HepG2 (cell line): Measurements from ENCODE around the gene ZNRF3. TPM values are rescaled to one million over a fixed set of nuclear protein-coding genes. Genes with fewer than 3 reads are reported as not detected.

Experiments
- FOXO1 ChIP-seq: sonication (generic); formaldehyde crosslinking; IDR thresholded peaks from 2 replicates; pipeline ENCODE4 v1.4.0; 2020; ENCODE audit warnings: missing genetic modification reagents
- GABPB1 ChIP-seq: IDR thresholded peaks from 2 replicates; pipeline ENCODE4 v1.6.1; 2016; ENCODE audit warnings: mild to moderate bottlenecking, missing genetic modification reagents, moderate library complexity, missing compliant biosample characterization
- LBX2 ChIP-seq: sonication (generic); formaldehyde crosslinking; IDR thresholded peaks from 2 replicates; pipeline ENCODE4 v1.5.0; 2020; ENCODE audit warnings: missing genetic modification reagents, mild to moderate bottlenecking, borderline replicate concordance
- PITX1 ChIP-seq: sonication (generic); formaldehyde crosslinking; IDR thresholded peaks from 2 replicates; pipeline ENCODE4 v1.5.1; 2020; ENCODE audit warnings: mild to moderate bottlenecking, missing genetic modification reagents
- RCOR2 ChIP-seq: IDR thresholded peaks from 2 replicates; pipeline ENCODE4 v1.6.1; 2016; ENCODE audit warnings: missing biosample characterization, missing genetic modification reagents
- REPIN1 ChIP-seq: sonication (generic); formaldehyde crosslinking; IDR thresholded peaks from 2 replicates; pipeline ENCODE4 v1.8.0; 2022; ENCODE audit warnings: missing genetic modification reagents, low read depth, mild to moderate bottlenecking, borderline replicate concordance
- RORA ChIP-seq: sonication (generic); formaldehyde crosslinking; IDR thresholded peaks from 2 replicates; pipeline ENCODE4 v1.5.0; 2020; ENCODE audit warnings: mild to moderate bottlenecking, missing genetic modification reagents, moderate library complexity
- STAT6 ChIP-seq: sonication (generic); formaldehyde crosslinking; IDR thresholded peaks from 2 replicates; pipeline ENCODE4 v1.4.0; 2020; ENCODE audit warnings: missing genetic modification reagents, mild to moderate bottlenecking, borderline replicate concordance
- TBX3 ChIP-seq: fragments of 450-650 bp; IDR thresholded peaks from 2 replicates; pipeline ENCODE4 v1.6.1; 2017; ENCODE audit warnings: antibody characterized with exemption, mild to moderate bottlenecking, inconsistent platforms, borderline replicate concordance
- ZBTB40 ChIP-seq, 2 experiments: fragments of 450-650 bp in 1 of 2; sonication (generic) in 1 of 2; formaldehyde crosslinking in 1 of 2; IDR thresholded peaks; 2 replicates each; pipeline versions ENCODE4 v1.6.1 to v1.8.0; 2016 to 2022; ENCODE audit warnings: antibody characterized with exemption in 1 of 2, mild to moderate bottlenecking in 1 of 2, missing genetic modification reagents in 1 of 2
- ZMYM4 ChIP-seq: sonication (generic); formaldehyde crosslinking; IDR thresholded peaks from 2 replicates; pipeline ENCODE4 v1.8.1; 2023; ENCODE audit warnings: mild to moderate bottlenecking, missing genetic modification reagents
- ZNF44 ChIP-seq: sonication (generic); formaldehyde crosslinking; IDR thresholded peaks from 2 replicates; pipeline ENCODE4 v1.5.1; 2020; ENCODE audit warnings: mild to moderate bottlenecking, missing genetic modification reagents
- ZNF746 ChIP-seq: sonication (generic); formaldehyde crosslinking; IDR thresholded peaks from 2 replicates; pipeline ENCODE4 v1.8.0; 2022; ENCODE audit warnings: mild to moderate bottlenecking, missing genetic modification reagents
- polyA plus RNA-seq, 8 experiments: library from polyadenylated mRNA; depleted of rRNA in 3 of 8; stranded (reverse) in 7 of 8; unstranded in 1 of 8; fragments of >200 nt; fragmentation: Illumina TruSeq in 4 of 8; extraction: Trizol in 4 of 8; gene quantifications; 2 replicates each; pipeline versions ENCODE4 v1.2.1 to v1.2.3, GENCODE V29; 2011 to 2016; ENCODE audit warnings: low read depth in 4 of 8, missing spikeins in 1 of 8, mixed read lengths in 1 of 8; ENCODE audit not compliant: insufficient read depth in 1 of 8
- total RNA-seq, 5 experiments: library from RNA; depleted of rRNA; stranded (reverse); fragments of >200 nt; fragmentation: Illumina TruSeq; extraction: Trizol; gene quantifications; 2 replicates each; pipeline ENCODE4 v1.2.3, GENCODE V29; 2016; ENCODE audit warnings: low read depth in 1 of 5

The ZNRF3 gene
- total and polyA plus RNA-seq, 2 of the 13 experiments (the other 11 are each of a cell fraction or from before 2014, with no cell fraction given): 20.3 to 36.7 TPM

GRCh38 chr22:28911777-28912669 lies 28.7 kb downstream of the ZNRF3 start (continued):
- TF ChIP-seq TBX3: no peak
- peak; percentile 18; the same call in 1 of the 2 replicates for TF ChIP-seq RCOR2 (CRISPR knock-in tag)
- peak; percentile 58; the same call in 1 of the 2 replicates for TF ChIP-seq PITX1
- no peak; the same call in 1 of the 2 replicates for TF ChIP-seq RORA (CRISPR knock-in tag)
- TF ChIP-seq ZNF44 (CRISPR knock-in tag): no peak
- no peak for TF ChIP-seq STAT6 (CRISPR knock-in tag)
- TF ChIP-seq ZBTB40 (IDR thresholded peaks at IDR 0.05): no peak
- no peak for TF ChIP-seq ZBTB40 (CRISPR knock-in tag; IDR thresholded peaks at IDR 0.05)
- TF ChIP-seq GABPB1 (CRISPR knock-in tag): no peak
- no peak for TF ChIP-seq ZNF746 (CRISPR knock-in tag)
- no peak; the same call in 1 of the 2 replicates for TF ChIP-seq REPIN1 (CRISPR knock-in tag)
- TF ChIP-seq LBX2 (CRISPR knock-in tag): no peak
- no peak for TF ChIP-seq FOXO1
- TF ChIP-seq ZMYM4 (CRISPR knock-in tag): peak; percentile 18
